Measurements from ENCODE around the gene EDRF1. TPM values are rescaled to one million over a fixed set of nuclear protein-coding genes. Genes with fewer than 3 reads are reported as not detected.

The EDRF1 gene
- total and polyA plus RNA-seq, 2 of the 13 experiments (the other 11 are each of a cell fraction or from before 2014, with no cell fraction given) = 16.9 to 26.7 TPM

- TF ChIP-seq ZBTB40 (IDR thresholded peaks at IDR 0.05) (peak; percentile 36; the same call in 1 of the 2 replicates), ZBTB40 (CRISPR knock-in tag; IDR thresholded peaks at IDR 0.05) (no peak; the same call in 1 of the 2 replicates), ZNF234 (CRISPR knock-in tag; conservative IDR thresholded peaks at IDR 0.05) (no peak), THRA (CRISPR knock-in tag; IDR thresholded peaks at IDR 0.05; ENCODE audit: borderline replicate concordance) (no peak; the same call in 1 of the 2 replicates), DNMT1 (CRISPR knock-in tag; IDR thresholded peaks at IDR 0.05) (0 out of 2 replicates have a peak, but pooled peaks have one; percentile 38), MATR3 (CRISPR knock-in tag; IDR thresholded peaks at IDR 0.05) (no peak), EEA1 (CRISPR knock-in tag; IDR thresholded peaks at IDR 0.05; ENCODE audit: borderline replicate concordance) (no peak), HMG20A (CRISPR knock-in tag; IDR thresholded peaks at IDR 0.05; ENCODE audit: borderline replicate concordance) (no peak), ZBTB39 (CRISPR knock-in tag; IDR thresholded peaks at IDR 0.05) (no peak), GMEB2 (CRISPR knock-in tag; IDR thresholded peaks at IDR 0.05; ENCODE audit: low read depth) (no peak), UBTF (CRISPR knock-in tag; IDR thresholded peaks at IDR 0.05) (peak; percentile 78)
These were observed at the start of gene EDRF1 (continued) for GRCh38 chr10:125719173-125720001.

Measured in HepG2 (cell line).